Transverse colon (tissue), 4 donors: Measurements from ENCODE around the gene TMEM134.

Source experiments
- CTCF ChIP-seq, 5 experiments: fragments of 200-600 bp in 3 of 5; fragments of 450-650 bp in 2 of 5; sonication (generic) in 3 of 5; IDR thresholded peaks; 1 replicate in 2 of 5; 2 replicates in 3 of 5; pipeline ENCODE4 v1.5.1; 2016 to 2017; ENCODE audit warnings: antibody characterized with exemption in 5 of 5, inconsistent platforms in 3 of 5, mild to moderate bottlenecking in 2 of 5, moderate library complexity in 1 of 5
- EP300 ChIP-seq: sonication (generic); formaldehyde crosslinking; IDR thresholded peaks from one replicate; pipeline ENCODE4 v1.6.1; 2017; ENCODE audit warnings: antibody characterized with exemption, low read depth
- POLR2A ChIP-seq: fragments of 450-650 bp; IDR thresholded peaks from one replicate; pipeline ENCODE4 v1.6.1; 2016; ENCODE audit warnings: antibody characterized with exemption, mild to moderate bottlenecking, moderate library complexity
- POLR2AphosphoS5 ChIP-seq, 3 donors: sonication (generic); formaldehyde crosslinking; IDR thresholded peaks; one replicate each; pipeline ENCODE4 v1.6.1; 2016; ENCODE audit warnings: antibody characterized with exemption in 3 of 3

GRCh38 chr11:67448220-67448609, 20.8 kb downstream of the TMEM134 start:
- no peak for TF ChIP-seq CTCF (IDR thresholded peaks at IDR 0.05)
- TF ChIP-seq POLR2A, result no peak
- TF ChIP-seq POLR2AphosphoS5 (IDR thresholded peaks at IDR 0.05), result no peak
- TF ChIP-seq EP300, result no peak
